H1 (cell line): ENCODE data around the gene COL2A1. TPM values are rescaled to one million over a fixed set of nuclear protein-coding genes. Genes with fewer than 3 reads are reported as not detected.

ENCODE experiments used
- CTCF ChIA-PET: fragments of 300-600 bp; sonication (Branson Sonifier 250); formaldehyde crosslinking; loops from one replicate; lab custom pipeline; 2021; ENCODE audit not compliant: partially characterized antibody; lab: Charles Lee
- POLR2A ChIA-PET: fragments of 300-600 bp; sonication (Branson Sonifier 250); formaldehyde crosslinking; loops from one replicate; lab custom pipeline; 2021; ENCODE audit warnings: inconsistent platforms; ENCODE audit not compliant: partially characterized antibody; lab: Charles Lee
- DNase-seq, 2 experiments: peaks; one replicate each; pipeline versions ENCODE4 v3.0.0 to v3.0.0-alpha.2; 2010 to 2022; ENCODE audit warnings: low spot score in 2 of 2, low read depth in 1 of 2, mixed read lengths in 1 of 2
- FAIRE-seq: peaks from 2 replicates; lab custom pipeline; 2011; peaks lifted over from hg19 to GRCh38; lab: Jason Lieb, UNC
- H2AFZ ChIP-seq: 2 replicates; pipeline ENCODE4 v1.8.1; 2012; ENCODE audit warnings: low read length, inconsistent platforms
- H2AK5ac ChIP-seq: 2 replicates; pipeline ENCODE4 v1.6.1; 2013; ENCODE audit warnings: low read depth, low read length
- H2BK120ac ChIP-seq: replicated peaks from 2 replicates; pipeline ENCODE3; 2013; ENCODE audit warnings: low read depth, low read length, inconsistent platforms
- H2BK12ac ChIP-seq: 2 replicates; pipeline ENCODE4 v1.6.1; 2013; ENCODE audit warnings: low read depth, low read length
- H2BK15ac ChIP-seq: 2 replicates; pipeline ENCODE4 v1.6.1; 2013; ENCODE audit warnings: low read length
- H2BK20ac ChIP-seq: 2 replicates; pipeline ENCODE4 v1.6.1; 2013; ENCODE audit warnings: low read length
- H2BK5ac ChIP-seq: 2 replicates; pipeline ENCODE4 v1.6.1; 2013; ENCODE audit warnings: low read depth, low read length
- H3K14ac ChIP-seq: 2 replicates; pipeline ENCODE4 v1.6.1; 2013; ENCODE audit warnings: inconsistent platforms; ENCODE audit not compliant: insufficient read length
- H3K18ac ChIP-seq: 2 replicates; pipeline ENCODE4 v1.6.1; 2013; ENCODE audit warnings: low read length; ENCODE audit errors: extremely low read depth
- H3K23ac ChIP-seq: 2 replicates; pipeline ENCODE4 v1.6.1; 2013; ENCODE audit warnings: inconsistent platforms; ENCODE audit not compliant: insufficient read length
- H3K23me2 ChIP-seq: 2 replicates; pipeline ENCODE4 v1.6.1; 2013; ENCODE audit warnings: low read depth, low read length
- H3K27ac ChIP-seq: 2 replicates; pipeline ENCODE4 v1.6.1; 2011; ENCODE audit warnings: low read depth, low read length, inconsistent platforms
- H3K27me3 ChIP-seq, 4 experiments: replicated peaks in 1 of 4; 1 replicate in 1 of 4; 2 replicates in 3 of 4; pipeline versions ENCODE4 v1.6.1 to v1.8.1; 2011 to 2013; ENCODE audit warnings: low read length in 3 of 4, mild to moderate bottlenecking in 3 of 4, inconsistent platforms in 2 of 4, mixed read lengths in 2 of 4, moderate library complexity in 1 of 4; ENCODE audit not compliant: control insufficient read depth in 3 of 4, insufficient read depth in 3 of 4; ENCODE audit errors: extremely low read depth in 1 of 4
- H3K36me3 ChIP-seq, 4 experiments: 2 replicates each; pipeline versions ENCODE4 v1.6.1 to v1.8.1; 2011 to 2013; ENCODE audit warnings: mild to moderate bottlenecking in 4 of 4, low read length in 3 of 4, moderate library complexity in 2 of 4, control low read depth in 1 of 4, inconsistent platforms in 1 of 4; ENCODE audit not compliant: insufficient read depth in 4 of 4, control insufficient read depth in 2 of 4
- H3K4ac ChIP-seq: replicated peaks from 2 replicates; pipeline ENCODE3; 2013; ENCODE audit warnings: low read length, low read depth, mixed read lengths, inconsistent platforms; ENCODE audit not compliant: insufficient read length
- H3K4me1 ChIP-seq, 4 experiments: replicated peaks in 1 of 4; 1 replicate in 1 of 4; 2 replicates in 3 of 4; pipeline versions ENCODE4 v1.6.1 to v1.8.1; 2011 to 2013; ENCODE audit warnings: low read length in 3 of 4, inconsistent platforms in 2 of 4, mixed read lengths in 1 of 4; ENCODE audit not compliant: insufficient read depth in 4 of 4, control insufficient read depth in 3 of 4
- H3K4me2 ChIP-seq, 2 experiments: 2 replicates each; pipeline versions ENCODE4 v1.6.1 to v1.8.1; 2011 to 2013; ENCODE audit warnings: low read depth in 2 of 2, low read length in 2 of 2, control low read depth in 1 of 2, inconsistent platforms in 1 of 2, mild to moderate bottlenecking in 1 of 2; ENCODE audit not compliant: insufficient read depth in 1 of 2
- H3K4me3 ChIP-seq, 4 experiments: fragments of 200-600, 300-600 bp in 1 of 4; sonication (generic), shearing (Covaris generic), sonication (Bioruptor Twin) in 1 of 4; 2 replicates each; pipeline versions ENCODE4 v1.5.1 to v1.8.1; 2011 to 2016; ENCODE audit warnings: low read length in 4 of 4, low read depth in 3 of 4, control low read depth in 2 of 4, inconsistent platforms in 2 of 4, mild to moderate bottlenecking in 2 of 4, mixed read lengths in 1 of 4, moderate library complexity in 1 of 4; ENCODE audit not compliant: insufficient read depth in 2 of 4; ENCODE audit errors: extremely low read depth in 1 of 4
- H3K56ac ChIP-seq: replicated peaks from 2 replicates; pipeline ENCODE3; 2013; ENCODE audit warnings: low read depth, mild to moderate bottlenecking, mixed read lengths, low read length, inconsistent platforms; ENCODE audit not compliant: insufficient read length
- H3K79me1 ChIP-seq: 2 replicates; pipeline ENCODE4 v1.6.1; 2013; ENCODE audit warnings: low read depth, low read length, control low read depth
- H3K79me2 ChIP-seq, 2 experiments: 2 replicates each; pipeline versions ENCODE4 v1.6.1 to v1.8.1; 2012 to 2013; ENCODE audit warnings: low read length in 2 of 2, mild to moderate bottlenecking in 2 of 2, inconsistent platforms in 1 of 2; ENCODE audit not compliant: insufficient read depth in 2 of 2, control insufficient read depth in 1 of 2
- H3K9ac ChIP-seq, 4 experiments: replicated peaks in 1 of 4; 1 replicate in 1 of 4; 2 replicates in 3 of 4; pipeline versions ENCODE4 v1.6.1 to v1.8.1; 2011 to 2013; ENCODE audit warnings: low read depth in 3 of 4, low read length in 3 of 4, control low read depth in 2 of 4, mild to moderate bottlenecking in 2 of 4, moderate library complexity in 2 of 4, inconsistent platforms in 1 of 4; ENCODE audit errors: extremely low read depth in 1 of 4
- H3K9me3 ChIP-seq, 2 experiments: 2 replicates each; pipeline versions ENCODE4 v1.6.1 to v1.8.1; 2012 to 2013; ENCODE audit warnings: mild to moderate bottlenecking in 2 of 2, moderate library complexity in 2 of 2, control low read depth in 1 of 2, inconsistent platforms in 1 of 2, low read depth in 1 of 2, low read length in 1 of 2, mixed read lengths in 1 of 2; ENCODE audit not compliant: insufficient read depth in 2 of 2
- H4K20me1 ChIP-seq, 2 experiments: replicated peaks in 1 of 2; 2 replicates each; pipeline versions ENCODE3 to v1.8.1; 2011 to 2013; ENCODE audit warnings: inconsistent platforms in 2 of 2, low read length in 2 of 2, mild to moderate bottlenecking in 1 of 2; ENCODE audit not compliant: insufficient read depth in 2 of 2, control insufficient read depth in 1 of 2
- H4K5ac ChIP-seq: 2 replicates; pipeline ENCODE4 v1.6.1; 2013; ENCODE audit warnings: low read length, low read depth, mixed read lengths, inconsistent platforms; ENCODE audit not compliant: insufficient read length
- H4K8ac ChIP-seq: 2 replicates; pipeline ENCODE4 v1.8.0; 2013; ENCODE audit warnings: mild to moderate bottlenecking, moderate library complexity, low read length, inconsistent platforms; ENCODE audit not compliant: insufficient read depth; ENCODE audit errors: extremely low read depth
- H4K91ac ChIP-seq: replicated peaks from 2 replicates; pipeline ENCODE3; 2013; ENCODE audit warnings: low read length, mixed read lengths, inconsistent platforms; ENCODE audit not compliant: insufficient read length
- EZH2 ChIP-seq: fragments of 200-600 bp; sonication (generic); IDR thresholded peaks from 2 replicates; pipeline ENCODE4 v1.7.1; 2012; ENCODE audit warnings: low read depth, mild to moderate bottlenecking, moderate library complexity, low read length, inconsistent platforms; ENCODE audit not compliant: severe bottlenecking
- ZNF274 ChIP-seq: IDR thresholded peaks from 2 replicates; pipeline ENCODE4 v1.7.0; 2012; ENCODE audit warnings: low read length, borderline replicate concordance; ENCODE audit errors: extremely low read depth
- WGBS, 2 experiments: shearing (Covaris generic) in 1 of 2; methylation state at CpG; one replicate each; pipeline versions ENCODE4 v1.1.6 to v1.1.7; 2013 to 2015; ENCODE audit warnings: low lambda C conversion rate in 2 of 2, mixed read lengths in 2 of 2, inconsistent platforms in 1 of 2, low coverage in 1 of 2, missing lambda C conversion rate in 1 of 2; ENCODE audit not compliant: insufficient replicate concordance in 2 of 2, insufficient coverage in 1 of 2, insufficient read length in 1 of 2; ENCODE audit errors: extremely low coverage in 1 of 2, missing lambda C conversion rate in 1 of 2; 5-methylcytosine and 5-hydroxymethylcytosine counted together
- polyA plus RNA-seq, 7 experiments: library from polyadenylated mRNA; depleted of rRNA in 3 of 7; stranded (reverse) in 5 of 7; unstranded in 2 of 7; fragments of >200 nt in 5 of 7; fragments of 200-250 nt in 2 of 7; gene quantifications; 1 replicate in 5 of 7; 2 replicates in 1 of 7; 4 replicates in 1 of 7; pipeline versions ENCODE4 v1.2.1 to v1.2.3, GENCODE V29; 2011 to 2013; ENCODE audit warnings: missing spikeins in 2 of 7, mixed read lengths in 2 of 7
- total RNA-seq: library from RNA; stranded (reverse); fragmentation: NEBNext Ultra II Directional; extraction: Animal tissue kit (Norgen Biotek cat#: 25700); gene quantifications from 2 replicates; pipeline ENCODE4 v1.2.1, GENCODE V29; 2021

The COL2A1 gene
- total and polyA plus RNA-seq, 2 of the 8 experiments (the other 6 are each of a cell fraction or from before 2014, with no cell fraction given), result 4.2 to 14.6 TPM

DNA sequence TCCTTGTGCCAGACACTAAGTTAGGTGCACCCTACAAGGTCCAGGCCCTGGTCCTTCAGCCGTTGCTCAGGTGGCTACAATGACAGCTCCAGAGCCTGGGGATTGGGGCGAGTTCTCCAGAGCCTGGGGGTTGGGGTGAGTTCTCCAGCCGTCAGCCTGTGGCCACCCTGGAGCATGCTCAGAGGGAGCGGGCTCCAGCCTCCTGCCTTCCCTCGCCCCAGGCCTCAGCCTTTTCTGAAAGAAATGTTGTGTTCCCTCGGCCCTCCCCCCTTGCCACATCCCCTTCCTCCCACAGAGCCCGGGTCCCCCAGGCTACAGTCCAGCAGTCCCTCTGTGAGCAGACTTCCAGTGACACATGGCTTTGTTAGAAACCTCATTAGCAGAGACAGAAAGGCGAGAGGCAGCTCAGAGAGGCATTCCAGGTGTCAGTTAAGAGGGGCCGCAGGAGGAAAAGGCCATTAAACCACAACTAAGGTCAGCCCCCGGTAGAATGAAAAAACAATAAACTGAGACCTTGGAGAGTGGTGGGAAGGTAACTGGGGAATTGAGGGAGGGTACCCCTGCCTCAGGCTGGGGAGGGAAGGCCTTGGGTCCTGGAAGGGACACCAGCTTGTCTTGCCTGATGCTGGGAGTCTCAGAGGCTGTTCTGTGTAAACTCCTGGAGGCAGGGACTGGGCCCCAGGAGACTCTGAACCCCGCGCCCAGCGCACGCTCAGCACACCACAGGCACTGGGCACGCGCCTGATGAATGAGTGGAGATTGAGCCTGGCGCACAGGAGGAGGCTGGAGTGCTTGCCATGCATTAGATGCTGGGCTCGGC lies 23.1 kb upstream of the COL2A1 start:
- no peaks in the 10 kb centered on the region for H3K9me3 ChIP-seq
- no peak overlapping the region for H3K56ac ChIP-seq
- peaks cover 64 to 100% (median 97%) of the 10 kb centered on the region in 4 experiments for H3K27me3 ChIP-seq
- FAIRE-seq (no peak), DNase-seq (peak in 1 of 2 experiments; percentile 45)
- H3K14ac ChIP-seq, result no peak overlapping the region
- ChIA-PET POLR2A (interaction anchor here (0.6 to 1.5 kb wide), 4 partner anchors 10 to 28 kb away, joined by 3 to 5 read pairs (median 4); no protein-coding TSS in a partner anchor), CTCF (interaction anchor here (0.8 to 1.9 kb wide), 5 partner anchors 9 to 827 kb away, joined by 3 to 8 read pairs (median 3); no protein-coding TSS in a partner anchor)
- H2BK120ac ChIP-seq, result no peak overlapping the region
- no peak overlapping the region for H2AFZ ChIP-seq
- no peak overlapping the region for H3K9ac ChIP-seq
- H3K4me1 ChIP-seq, result peaks cover 8 to 14% (median 10%) of the 10 kb centered on the region in 4 experiments
- H4K5ac ChIP-seq, result no peak overlapping the region
- H3K23ac ChIP-seq, result no peak overlapping the region
- no peak overlapping the region for H4K8ac ChIP-seq
- H2BK20ac ChIP-seq, result no peak overlapping the region
- no peak overlapping the region for H3K27ac ChIP-seq
- no peak overlapping the region for H3K4ac ChIP-seq
- no peaks in the 10 kb centered on the region for H3K79me2 ChIP-seq
- no peak overlapping the region for H2BK12ac ChIP-seq
- no peak overlapping the region for H3K18ac ChIP-seq
- TF ChIP-seq ZNF274 (no peak), EZH2 (peak; percentile 38)
- H3K4me2 ChIP-seq, result no peak overlapping the region
- 75% methylated on average over 17 of the region's 18 CpGs; no CpG with 5 or more reads in 1 of the 2 experiments for WGBS, 2 experiments
- no peaks in the 10 kb centered on the region for H3K79me1 ChIP-seq
- no peak overlapping the region for H3K4me3 ChIP-seq
- no peaks in the 10 kb centered on the region for H3K36me3 ChIP-seq
- H2BK5ac ChIP-seq, result no peak overlapping the region
- no peak overlapping the region for H2AK5ac ChIP-seq
- H4K91ac ChIP-seq, result no peak overlapping the region
- no peaks in the 10 kb centered on the region for H3K23me2 ChIP-seq
- H2BK15ac ChIP-seq, result peak overlapping the region; percentile 46; the same call in 1 of the 2 replicates
- peaks cover 9% of the 10 kb centered on the region in 2 experiments for H4K20me1 ChIP-seq
